AG04450 (cell line): ENCODE results near the gene ARHGEF17. TPM values are rescaled to one million over a fixed set of nuclear protein-coding genes. Genes with fewer than 3 reads are reported as not detected.
"Not testable (repeated sequence)": the region's sequence is repeated elsewhere in the genome, so short reads cannot be mapped to it uniquely, and the experiment has no call there.

Source experiments
- CTCF ChIA-PET: fragments of 300-600, 350-600 bp; formaldehyde crosslinking; extraction: SDS; loops from one replicate; lab custom pipeline; 2022; ENCODE audit warnings: antibody characterized with exemption, inconsistent platforms; lab: Charles Lee
- POLR2A ChIA-PET: fragments of 350-600 bp; formaldehyde crosslinking; extraction: SDS; loops from one replicate; lab custom pipeline; 2021; ENCODE audit warnings: antibody characterized with exemption, inconsistent platforms; lab: Yijun Ruan, JAX
- DNase-seq: peaks from one replicate; pipeline ENCODE4 v3.0.0-alpha.2; 2011; ENCODE audit warnings: low read depth, low spot score
- H3K27ac ChIP-seq: one replicate; pipeline ENCODE4 v1.5.1; 2012; ENCODE audit warnings: low read depth, low read length, control low read depth
- H3K27me3 ChIP-seq: one replicate; pipeline ENCODE4 v1.6.0; 2012; ENCODE audit warnings: low read length; ENCODE audit not compliant: control insufficient read depth, insufficient read depth
- H3K4me3 ChIP-seq: 2 replicates; pipeline ENCODE4 v1.5.1; 2011; ENCODE audit warnings: mild to moderate bottlenecking, low read depth, low read length, control low read depth
- H3K9me3 ChIP-seq: 2 replicates; pipeline ENCODE4 v1.5.1; 2012; ENCODE audit warnings: low read length; ENCODE audit not compliant: control insufficient read depth, insufficient read depth
- CTCF ChIP-seq: IDR thresholded peaks from 2 replicates; pipeline ENCODE4 v1.5.1; 2011; ENCODE audit warnings: low read depth, low read length, control low read depth, inconsistent platforms
- polyA plus RNA-seq: library from polyadenylated mRNA; depleted of rRNA; stranded (reverse); fragments of >200 nt; gene quantifications from 2 replicates; pipeline ENCODE4 v1.2.3, GENCODE V29; 2011

Gene ARHGEF17
- polyA plus RNA-seq, 1 experiment = 30.6 TPM

GRCh38 chr11:73270016-73270854, 37.8 kb upstream of the ARHGEF17 start:
- TF ChIP-seq CTCF = no peak
- no peaks in the 10 kb centered on the region for H3K9me3 ChIP-seq
- CTCF ChIA-PET = interaction anchor here (0.8 to 1.3 kb wide), 5 partner anchors 19 to 65 kb away, joined by 3 to 7 read pairs (median 3); no protein-coding TSS in a partner anchor
- no peak overlapping the region for H3K27ac ChIP-seq
- POLR2A ChIA-PET = no interaction called here
- no peak for DNase-seq
- no peak overlapping the region for H3K4me3 ChIP-seq
- H3K27me3 ChIP-seq = peaks cover 41% of the 10 kb centered on the region

DNA sequence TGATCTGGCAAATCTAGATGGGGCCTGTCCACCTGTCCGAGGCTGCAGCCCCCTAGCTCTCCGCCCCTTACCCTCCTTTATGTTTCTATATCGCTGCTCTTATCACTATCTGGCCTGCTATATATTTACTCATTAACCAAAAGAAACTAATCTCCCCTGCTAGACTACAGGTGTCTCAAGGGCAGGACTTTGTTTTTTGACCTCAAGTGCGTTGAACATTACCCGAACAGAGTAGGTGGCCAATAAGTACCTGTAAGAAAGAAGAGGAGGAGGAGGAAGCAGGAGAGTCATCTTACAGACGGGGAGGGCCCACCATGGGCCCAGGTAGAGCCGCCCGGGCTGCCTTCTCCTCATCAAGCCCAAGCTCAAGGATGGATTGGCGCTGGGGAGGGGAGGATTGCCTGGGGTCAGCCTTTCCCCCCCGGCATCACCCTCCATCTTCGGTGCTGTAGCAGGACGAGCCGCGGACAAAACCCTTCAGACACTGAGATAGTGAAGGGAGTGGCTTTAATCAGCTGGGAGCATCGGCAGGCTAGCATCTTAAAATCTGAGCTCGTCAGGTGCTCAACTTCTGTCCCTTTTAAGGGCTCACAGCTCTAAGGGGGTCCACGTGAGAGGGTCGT, 37.1 kb upstream of the ARHGEF17 start:
- ChIA-PET POLR2A (no interaction called here), CTCF (interaction anchor here (0.8 to 2.2 kb wide), 5 partner anchors 18 to 65 kb away, joined by 3 to 12 read pairs (median 3); no protein-coding TSS in a partner anchor)
- no peak for TF ChIP-seq CTCF
- Histone ChIP-seq H3K27me3 (peaks cover 40% of the 10 kb centered on the region), H3K4me3 (no peak overlapping the region), H3K27ac (no peak overlapping the region), H3K9me3 (no peaks in the 10 kb centered on the region)
- no peak for DNase-seq

- CTCF ChIA-PET = interaction anchor here (2.2 kb wide), 1 partner anchor 18 kb away, joined by 12 read pairs; no protein-coding TSS in a partner anchor
- peaks cover 35% of the 10 kb centered on the region for H3K27me3 ChIP-seq
- POLR2A ChIA-PET, H3K27ac ChIP-seq, DNase-seq, H3K9me3 ChIP-seq, H3K4me3 ChIP-seq: not testable (repeated sequence)
Measured at GRCh38 chr11:73271478-73271865, 36.6 kb upstream of the ARHGEF17 start.

- no peak for TF ChIP-seq CTCF
- CTCF ChIA-PET = interaction anchor here (0.5 to 2.2 kb wide), 3 partner anchors 17 to 193 kb away, joined by 3 to 12 read pairs (median 3); no protein-coding TSS in a partner anchor
- Histone ChIP-seq H3K9me3 (no peaks in the 10 kb centered on the region), H3K27me3 (peaks cover 30% of the 10 kb centered on the region), H3K27ac (no peak within 1 kb of the TSS), H3K4me3 (no peak within 1 kb of the TSS)
- POLR2A ChIA-PET = no interaction called here
- DNase-seq = no peak
Measured at GRCh38 chr11:73271936-73272679, 36.0 kb upstream of the ARHGEF17 start, which contains the start of gene P2RY6. Gene P2RY6, plus strand, starts transcription at chr11:73272338. Its CDS starts 24,181 bp downstream, at chr11:73296519.

- Histone ChIP-seq H3K27me3 (peaks cover 30% of the 10 kb centered on the region), H3K27ac (no peak overlapping the region), H3K4me3 (no peak overlapping the region), H3K9me3 (no peaks in the 10 kb centered on the region)
- no peak for TF ChIP-seq CTCF
- CTCF ChIA-PET = interaction anchor here (0.5 to 2.2 kb wide), 3 partner anchors 17 to 193 kb away, joined by 3 to 12 read pairs (median 3); no protein-coding TSS in a partner anchor
- DNase-seq = no peak
- POLR2A ChIA-PET = no interaction called here
Measured at GRCh38 chr11:73272680-73273038, 35.4 kb upstream of the ARHGEF17 start.
